OCI-LY1 (cell line): ENCODE data around the gene CPA2.

ENCODE experiments used
- CTCF ChIP-seq: fragments of 200-600 bp; sonication (generic), shearing (Covaris generic); IDR thresholded peaks from 2 replicates; pipeline ENCODE4 v1.5.1; 2017; ENCODE audit warnings: mild to moderate bottlenecking, antibody characterized with exemption, low read length, moderate library complexity, mixed read lengths
- EZH2 ChIP-seq: fragments of 200-600 bp; sonication (generic), shearing (Covaris generic); IDR thresholded peaks from 2 replicates; pipeline ENCODE4 v1.8.0; 2017; ENCODE audit warnings: borderline replicate concordance, mixed run types, mild to moderate bottlenecking, antibody characterized with exemption, low read length, moderate library complexity, mixed read lengths

GRCh38 chr7:130319541-130319940 is 52.9 kb downstream of the CPA2 start:
- TF ChIP-seq EZH2, result no peak
- TF ChIP-seq CTCF, result no peak
